Gastrocnemius medialis (tissue), 4 donors: ENCODE data around the gene ATF5. TPM values are rescaled to one million over a fixed set of nuclear protein-coding genes. Genes with fewer than 3 reads are reported as not detected.

ENCODE experiments used
- ATAC-seq, 2 donors: fragments of 150-250 bp; one replicate each; pipeline ENCODE4 v1.9.1; 2016
- DNase-seq, 2 donors: peaks; one replicate each; pipeline ENCODE4 v3.0.0-alpha.2; 2019
- H3K27ac ChIP-seq, 4 donors: fragments of 200-600 bp; sonication (generic); 1 replicate in 1 of 4; 2 replicates in 3 of 4; pipeline ENCODE4 v1.5.1; 2016 to 2018; ENCODE audit warnings: mild to moderate bottlenecking in 2 of 4, moderate library complexity in 1 of 4
- H3K27me3 ChIP-seq, 3 donors: fragments of 200-600 bp; sonication (generic) in 2 of 3; 1 replicate in 1 of 3; 2 replicates in 2 of 3; pipeline versions ENCODE4 v1.5.1 to v1.6.0; 2016 to 2019; ENCODE audit warnings: mild to moderate bottlenecking in 1 of 3, moderate library complexity in 1 of 3
- H3K36me3 ChIP-seq, 2 donors: fragments of 200-600 bp; sonication (generic) in 1 of 2; one replicate each; pipeline ENCODE4 v1.5.1; 2017 to 2018
- H3K4me1 ChIP-seq, 2 donors: fragments of 200-600 bp; sonication (generic) in 1 of 2; one replicate each; pipeline ENCODE4 v1.5.1; 2016 to 2017; ENCODE audit warnings: mild to moderate bottlenecking in 2 of 2
- H3K4me3 ChIP-seq, 4 donors: fragments of 200-600 bp; sonication (generic) in 3 of 4; 1 replicate in 1 of 4; 2 replicates in 3 of 4; pipeline ENCODE4 v1.5.1; 2016 to 2019; ENCODE audit warnings: mild to moderate bottlenecking in 2 of 4
- H3K9me3 ChIP-seq, 3 donors: fragments of 200-600 bp; sonication (generic) in 2 of 3; 1 replicate in 1 of 3; 2 replicates in 2 of 3; pipeline ENCODE4 v1.5.1; 2016 to 2019
- CTCF ChIP-seq, 5 experiments: fragments of 450-650 bp in 3 of 5; fragments of 200-600 bp in 2 of 5; sonication (generic) in 2 of 5; IDR thresholded peaks in 4 of 5; conservative IDR thresholded peaks in 1 of 5; 1 replicate in 4 of 5; 2 replicates in 1 of 5; pipeline ENCODE4 v1.5.1; 2016 to 2019; ENCODE audit warnings: antibody characterized with exemption in 5 of 5, mild to moderate bottlenecking in 3 of 5, moderate library complexity in 3 of 5
- POLR2A ChIP-seq, 2 donors: fragments of 450-650 bp; IDR thresholded peaks; one replicate each; pipeline ENCODE4 v1.6.1; 2017; ENCODE audit warnings: antibody characterized with exemption in 2 of 2, mild to moderate bottlenecking in 2 of 2, moderate library complexity in 2 of 2
- in situ Hi-C, 4 donors: fragments of 200-750 bp; cut with MboI; loops; one replicate each; pipeline versions ENCODE4 v1.15.0 to v1.8.0; 2017; ENCODE audit warnings: low sequenced_read_pairs in 4 of 4
- intact Hi-C: fragments of 100-400 bp; cut with DNase I; formaldehyde crosslinking; loops from one replicate; pipeline ENCODE4 v1.15.1; 2023; ENCODE audit warnings: low total_unique reads
- total RNA-seq, 4 donors: library from RNA; depleted of rRNA; stranded (reverse); fragments of >200 nt; gene quantifications; one replicate each; pipeline versions ENCODE4 v1.1.0 to v1.2.3, GENCODE V29; 2016

Gene ATF5
- total RNA-seq, 4 donors from 2014 or later, result 6.4 to 10.8 (median 9.0) TPM

GRCh38 chr19:49925486-49925885 lies 3.5 kb upstream of the ATF5 start:
- intact Hi-C loops (no loop called here), in situ Hi-C loops (loop anchor here in 3 of 4 donors (25.0 kb wide), 1 partner anchor 212 kb away; no protein-coding TSS in a partner anchor)
- Histone ChIP-seq H3K4me1 (peaks cover 24 to 37% of the 10 kb centered on the region in 2 donors), H3K9me3 (no peaks in the 10 kb centered on the region), H3K4me3 (no peak overlapping the region), H3K27me3 (no peaks in the 10 kb centered on the region), H3K36me3 (peaks cover 0 to 21% of the 10 kb centered on the region in 2 donors), H3K27ac (no peak overlapping the region)
- TF ChIP-seq POLR2A (IDR thresholded peaks at IDR 0.05), result no peak
- TF ChIP-seq CTCF (IDR thresholded peaks at IDR 0.05 in 4 of 5, conservative IDR thresholded peaks at IDR 0.05 in 1 of 5), result no peak
- ATAC-seq (no peak), DNase-seq (no peak)

- ATAC-seq (no peak), DNase-seq (no peak)
- H3K4me1 ChIP-seq, result peaks cover 24 to 37% of the 10 kb centered on the region in 2 donors
- intact Hi-C loops, result no loop called here
- TF ChIP-seq POLR2A (IDR thresholded peaks at IDR 0.05) (no peak), CTCF (IDR thresholded peaks at IDR 0.05 in 4 of 5, conservative IDR thresholded peaks at IDR 0.05 in 1 of 5) (no peak)
- in situ Hi-C loops, result loop anchor here in 3 of 4 donors (25.0 kb wide), 1 partner anchor 211 kb away; no protein-coding TSS in a partner anchor
- H3K27ac ChIP-seq, result no peak overlapping the region
- H3K36me3 ChIP-seq, result peaks cover 0 to 21% of the 10 kb centered on the region in 2 donors
- no peaks in the 10 kb centered on the region for H3K27me3 ChIP-seq
- no peak overlapping the region for H3K4me3 ChIP-seq
- H3K9me3 ChIP-seq, result no peaks in the 10 kb centered on the region
These were observed 2.5 kb upstream of the ATF5 start for GRCh38 chr19:49926515-49926914.

- ATAC-seq (no peak), DNase-seq (no peak)
- TF ChIP-seq CTCF (IDR thresholded peaks at IDR 0.05 in 4 of 5, conservative IDR thresholded peaks at IDR 0.05 in 1 of 5), result no peak
- no peak for TF ChIP-seq POLR2A (IDR thresholded peaks at IDR 0.05)
- in situ Hi-C loops, result loop anchor here in 3 of 4 donors (25.0 kb wide), 1 partner anchor 210 kb away; no protein-coding TSS in a partner anchor
- peaks cover 24 to 37% of the 10 kb centered on the region in 2 donors for H3K4me1 ChIP-seq
- peak overlapping the region; percentile 95 to 98 (median 96) for H3K27ac ChIP-seq
- intact Hi-C loops, result no loop called here
- H3K4me3 ChIP-seq, result peak overlapping the region in 3 of 4 donors; percentile 80 to 97 (median 96)
- H3K27me3 ChIP-seq, result no peaks in the 10 kb centered on the region
- peaks cover 0 to 21% of the 10 kb centered on the region in 2 donors for H3K36me3 ChIP-seq
- H3K9me3 ChIP-seq, result no peaks in the 10 kb centered on the region
These were observed 1.3 kb upstream of the ATF5 start for GRCh38 chr19:49927526-49928264.

GRCh38 chr19:49929611-49930482 lies 842 bp downstream of the ATF5 start:
- intact Hi-C loops, result loop anchor here (1.0 to 5.0 kb wide), 2 partner anchors 72 to 95 kb away; partner anchors contain the start of gene VRK3
- Histone ChIP-seq H3K4me3 (peak overlapping the region; percentile 80 to 97 (median 92)), H3K27ac (peak overlapping the region; percentile 95 to 98 (median 96)), H3K4me1 (peaks cover 24 to 29% of the 10 kb centered on the region in 2 donors), H3K36me3 (peaks cover 0 to 5% of the 10 kb centered on the region in 2 donors), H3K27me3 (no peaks in the 10 kb centered on the region), H3K9me3 (no peaks in the 10 kb centered on the region)
- peak; percentile 91 to 95 for DNase-seq
- ATAC-seq, result peak; percentile 91 to 95
- in situ Hi-C loops, result loop anchor here in 3 of 4 donors (25.0 kb wide), 1 partner anchor 207 kb away; no protein-coding TSS in a partner anchor
- peak; percentile 67 to 86 for TF ChIP-seq POLR2A (IDR thresholded peaks at IDR 0.05)
- TF ChIP-seq CTCF (IDR thresholded peaks at IDR 0.05 in 4 of 5, conservative IDR thresholded peaks at IDR 0.05 in 1 of 5), result peak in 1 of 5 experiments; percentile 29
